Smooth muscle cell of the pulmonary artery (primary cell): ENCODE results near the gene RASGRF2. TPM values are rescaled to one million over a fixed set of nuclear protein-coding genes. Genes with fewer than 3 reads are reported as not detected.

Experiments used
- total RNA-seq: library from RNA; depleted of rRNA; stranded (reverse); fragments of >200 nt; gene quantifications from 2 replicates; pipeline ENCODE4 v1.2.3, GENCODE V29; 2014

The RASGRF2 gene
- 1.2 and 15.0 TPM in 2 replicates for total RNA-seq

GRCh38 chr5:80959768-80960442 lies at the start of gene RASGRF2:
RASGRF2 (plus strand) TSS chr5:80960363; CDS start chr5:80960739, 376 bp downstream.

GRCh38 chr5:81233080-81233634 lies 273.0 kb downstream of the RASGRF2 start, which contains the start of gene CKMT2:
CKMT2 (plus strand) TSS chr5:81233322; CDS start chr5:81251133, 17,811 bp downstream.

